Cardiac muscle cell (in vitro differentiated cells and primary cell): Measurements from ENCODE around the gene EEA1. TPM values are rescaled to one million over a fixed set of nuclear protein-coding genes. Genes with fewer than 3 reads are reported as not detected.

Experiments
- DNase-seq, 2 donors: peaks; one replicate each; pipeline versions ENCODE4 v3.0.0 to v3.0.0-alpha.2; 2010 to 2017; ENCODE audit warnings: low read depth in 1 of 2, low spot score in 1 of 2
- H3K27ac ChIP-seq: fragments of 200-600 bp; sonication (generic); 2 replicates; pipeline ENCODE4 v1.5.1; 2016
- H3K27me3 ChIP-seq: fragments of 200-600 bp; sonication (generic); 2 replicates; pipeline ENCODE4 v1.6.0; 2016; ENCODE audit warnings: control low read depth
- H3K36me3 ChIP-seq: fragments of 200-600 bp; sonication (generic); 2 replicates; pipeline ENCODE4 v1.5.1; 2016; ENCODE audit warnings: control low read depth
- H3K4me1 ChIP-seq: fragments of 200-600 bp; sonication (generic); 2 replicates; pipeline ENCODE4 v1.8.1; 2017; ENCODE audit warnings: low read depth, mild to moderate bottlenecking, mixed run types
- H3K4me3 ChIP-seq: fragments of 200-600 bp; sonication (generic); 2 replicates; pipeline ENCODE4 v1.5.1; 2016; ENCODE audit warnings: mild to moderate bottlenecking
- H3K9me3 ChIP-seq: fragments of 200-600 bp; sonication (generic); 2 replicates; pipeline ENCODE4 v1.5.1; 2017; ENCODE audit warnings: low read depth, mild to moderate bottlenecking, control low read depth
- CTCF ChIP-seq: IDR thresholded peaks from 2 replicates; pipeline ENCODE4 v1.5.1; 2012; ENCODE audit warnings: low read depth, mild to moderate bottlenecking, low read length
- polyA plus RNA-seq: library from polyadenylated mRNA; unstranded; fragments of >200 nt; fragmentation: Nextera tagmentation; extraction: Ambion mirVana; gene quantifications from 2 replicates; pipeline ENCODE4 v1.2.1, GENCODE V29; 2016
- total RNA-seq: library from RNA; depleted of rRNA; stranded (reverse); fragments of >200 nt; gene quantifications from 2 replicates; pipeline ENCODE4 v1.2.3, GENCODE V29; 2016

EEA1 gene
- total and polyA plus RNA-seq, 2 experiments from 2014 or later = 9.8 to 32.9 TPM

- Histone ChIP-seq H3K9me3 (no peaks in the 10 kb centered on the region), H3K4me3 (peak overlapping the region; percentile 83), H3K4me1 (peaks cover 16% of the 10 kb centered on the region), H3K27me3 (no peaks in the 10 kb centered on the region), H3K36me3 (no peaks in the 10 kb centered on the region), H3K27ac (peak overlapping the region; percentile 96)
- DNase-seq = peak in 1 of 2 donors; percentile 79
- TF ChIP-seq CTCF = no peak
Measured at GRCh38 chr12:92927436-92928281, 1.4 kb downstream of the EEA1 start.

- peaks cover 16% of the 10 kb centered on the region for H3K4me1 ChIP-seq
- H3K4me3 ChIP-seq = peak overlapping the region; percentile 83
- H3K36me3 ChIP-seq = no peaks in the 10 kb centered on the region
- TF ChIP-seq CTCF = no peak
- no peaks in the 10 kb centered on the region for H3K9me3 ChIP-seq
- DNase-seq = peak; percentile 38 to 43
- H3K27ac ChIP-seq = no peak overlapping the region
- no peaks in the 10 kb centered on the region for H3K27me3 ChIP-seq
Measured at GRCh38 chr12:92927055-92927435, 2.0 kb downstream of the EEA1 start.

DNA sequence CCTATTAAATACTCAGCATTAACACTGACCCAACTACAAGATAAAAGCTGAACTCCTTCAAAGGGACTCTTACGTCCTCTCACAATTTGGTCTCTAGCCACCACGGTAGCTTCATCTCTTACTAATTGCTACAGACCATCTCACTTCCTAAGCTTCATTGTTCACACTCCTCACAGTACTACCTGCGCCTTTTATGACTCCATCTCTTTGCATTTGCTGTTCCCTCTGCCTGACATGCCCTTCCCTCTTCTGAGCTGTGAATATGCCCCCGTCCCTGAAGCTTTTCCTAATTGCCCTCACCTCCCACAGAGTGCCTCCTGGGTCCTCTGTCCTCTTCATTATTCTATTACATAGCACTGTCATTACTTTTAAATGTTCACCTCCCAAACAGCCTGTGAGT is 2.5 kb downstream of the EEA1 start:
- Histone ChIP-seq H3K4me1 (peaks cover 16% of the 10 kb centered on the region), H3K36me3 (no peaks in the 10 kb centered on the region), H3K27ac (no peak overlapping the region), H3K27me3 (no peaks in the 10 kb centered on the region), H3K4me3 (no peak overlapping the region), H3K9me3 (no peaks in the 10 kb centered on the region)
- no peak for TF ChIP-seq CTCF
- no peak for DNase-seq

GRCh38 chr12:92921877-92922276 is 7.2 kb downstream of the EEA1 start:
- no peaks in the 10 kb centered on the region for H3K9me3 ChIP-seq
- no peak overlapping the region for H3K27ac ChIP-seq
- no peaks in the 10 kb centered on the region for H3K27me3 ChIP-seq
- TF ChIP-seq CTCF = no peak
- no peaks in the 10 kb centered on the region for H3K36me3 ChIP-seq
- DNase-seq = no peak
- no peak overlapping the region for H3K4me3 ChIP-seq
- peaks cover 3% of the 10 kb centered on the region for H3K4me1 ChIP-seq

DNA sequence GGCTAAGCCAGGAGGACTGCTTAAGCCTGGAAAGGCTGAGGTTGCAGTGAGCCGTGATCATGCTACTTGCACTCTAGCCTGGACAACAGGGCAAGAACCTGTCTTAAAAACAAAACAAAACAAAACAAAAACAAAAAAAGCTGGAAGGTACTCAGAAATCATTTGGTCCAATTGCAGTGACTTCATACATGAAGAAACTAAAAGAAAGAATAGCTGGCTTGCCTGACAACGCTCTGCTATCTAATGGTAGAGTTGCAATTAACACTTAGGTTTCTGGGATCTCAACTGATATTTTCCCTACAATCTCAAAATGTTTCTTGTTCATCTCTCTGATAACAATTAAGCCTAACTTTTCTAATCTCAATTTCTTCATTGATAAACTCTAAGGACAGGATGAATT is 13.7 kb downstream of the EEA1 start:
- no peak for DNase-seq
- no peak overlapping the region for H3K4me3 ChIP-seq
- H3K9me3 ChIP-seq = no peaks in the 10 kb centered on the region
- no peak overlapping the region for H3K27ac ChIP-seq
- no peak for TF ChIP-seq CTCF
- H3K4me1 ChIP-seq = no peaks in the 10 kb centered on the region
- H3K36me3 ChIP-seq = no peaks in the 10 kb centered on the region
- H3K27me3 ChIP-seq = no peaks in the 10 kb centered on the region
